WTC11 (cell line): ENCODE results near the gene IFT27. TPM values are rescaled to one million over a fixed set of nuclear protein-coding genes. Genes with fewer than 3 reads are reported as not detected.

ENCODE experiments used
- ATAC-seq: fragments of 200-7000 bp; cut with Tn5 transposase; 2 replicates; pipeline ENCODE4 v1.10.0; 2021; ENCODE audit warnings: mild to moderate bottlenecking, moderate library complexity
- CTCF ChIA-PET: fragments of 300-600 bp; sonication (Branson Sonifier 250); formaldehyde crosslinking; loops from one replicate; lab custom pipeline; 2021; ENCODE audit warnings: antibody characterized with exemption; lab: Charles Lee
- POLR2A ChIA-PET: fragments of 350-600 bp; sonication (Branson Sonifier 250); formaldehyde crosslinking; loops from one replicate; lab custom pipeline; 2021; ENCODE audit warnings: antibody characterized with exemption; lab: Charles Lee
- DNase-seq: peaks from one replicate; pipeline ENCODE4 v3.0.0; 2021; ENCODE audit warnings: low spot score
- H3K27ac Mint-ChIP-seq: 2 replicates; pipeline ENCODE4 v1.8.0; 2021; ENCODE audit warnings: mixed read lengths
- H3K27me3 Mint-ChIP-seq: 2 replicates; pipeline ENCODE4 v1.8.0; 2021; ENCODE audit warnings: low read depth, mild to moderate bottlenecking, moderate library complexity, mixed read lengths
- H3K36me3 Mint-ChIP-seq: 2 replicates; pipeline ENCODE4 v1.8.0; 2021; ENCODE audit warnings: mixed read lengths
- H3K4me1 Mint-ChIP-seq: 2 replicates; pipeline ENCODE4 v1.8.0; 2022; ENCODE audit warnings: mixed read lengths
- H3K4me3 Mint-ChIP-seq: 2 replicates; pipeline ENCODE4 v1.8.0; 2021; ENCODE audit warnings: mild to moderate bottlenecking, moderate library complexity, mixed read lengths
- H3K9me3 Mint-ChIP-seq: 2 replicates; pipeline ENCODE4 v1.8.0; 2021; ENCODE audit warnings: mixed read lengths
- ATF2 ChIP-seq: sonication (generic); formaldehyde crosslinking; IDR thresholded peaks from 2 replicates; pipeline ENCODE4 v1.8.1; 2022; ENCODE audit warnings: low read depth, missing genetic modification reagents, borderline replicate concordance
- ATF6 ChIP-seq: sonication (generic); formaldehyde crosslinking; IDR thresholded peaks from 2 replicates; pipeline ENCODE4 v1.8.1; 2023; ENCODE audit warnings: mild to moderate bottlenecking, missing genetic modification reagents
- E2F4 ChIP-seq: sonication (generic); formaldehyde crosslinking; IDR thresholded peaks from 2 replicates; pipeline ENCODE4 v1.8.1; 2022; ENCODE audit warnings: low read depth, mild to moderate bottlenecking, moderate library complexity, missing genetic modification reagents, borderline replicate concordance
- FOXK1 ChIP-seq: sonication (generic); formaldehyde crosslinking; IDR thresholded peaks from 2 replicates; pipeline ENCODE4 v1.8.0; 2022; ENCODE audit warnings: mild to moderate bottlenecking, moderate library complexity, missing genetic modification reagents
- FOXP1 ChIP-seq: sonication (generic); formaldehyde crosslinking; IDR thresholded peaks from 2 replicates; pipeline ENCODE4 v1.8.0; 2022; ENCODE audit warnings: missing genetic modification reagents, mild to moderate bottlenecking, moderate library complexity, borderline replicate concordance
- GABPB1 ChIP-seq: sonication (generic); formaldehyde crosslinking; IDR thresholded peaks from 2 replicates; pipeline ENCODE4 v1.8.1; 2023; ENCODE audit warnings: mild to moderate bottlenecking, missing genetic modification reagents
- GTF2I ChIP-seq: fragments of 250-450 bp; sonication (Bioruptor Pico); conservative IDR thresholded peaks from 2 replicates; pipeline ENCODE4 v1.4.0; 2021; ENCODE audit warnings: mild to moderate bottlenecking
- JUN ChIP-seq: sonication (generic); formaldehyde crosslinking; IDR thresholded peaks from 2 replicates; pipeline ENCODE4 v1.8.0; 2023; ENCODE audit warnings: mild to moderate bottlenecking, missing genetic modification reagents
- MXD4 ChIP-seq: fragments of 250-450 bp; sonication (Bioruptor Pico); IDR thresholded peaks from 2 replicates; pipeline ENCODE4 v1.8.0; 2021; ENCODE audit warnings: mild to moderate bottlenecking, moderate library complexity, borderline replicate concordance
- NR3C1 ChIP-seq: sonication (generic); formaldehyde crosslinking; conservative IDR thresholded peaks from 2 replicates; pipeline ENCODE4 v1.8.1; 2023; ENCODE audit warnings: low read depth, mild to moderate bottlenecking, missing genetic modification reagents
- PREB ChIP-seq: sonication (generic); formaldehyde crosslinking; IDR thresholded peaks from 2 replicates; pipeline ENCODE4 v1.8.1; 2022; ENCODE audit warnings: mild to moderate bottlenecking, missing genetic modification reagents, moderate library complexity, borderline replicate concordance
- SOX15 ChIP-seq: fragments of 250-450 bp; sonication (Bioruptor Pico); IDR thresholded peaks from 2 replicates; pipeline ENCODE4 v1.9.0; 2021; ENCODE audit warnings: mild to moderate bottlenecking
- ZNF232 ChIP-seq: sonication (generic); formaldehyde crosslinking; IDR thresholded peaks from 2 replicates; pipeline ENCODE4 v1.8.0; 2022; ENCODE audit warnings: mild to moderate bottlenecking, missing genetic modification reagents
- ZNF317 ChIP-seq: sonication (generic); formaldehyde crosslinking; IDR thresholded peaks from 2 replicates; pipeline ENCODE4 v1.8.1; 2023; ENCODE audit warnings: low read depth, mild to moderate bottlenecking, moderate library complexity, missing genetic modification reagents, borderline replicate concordance
- ZNF416 ChIP-seq: fragments of 250-450 bp; sonication (Bioruptor Pico); IDR thresholded peaks from 2 replicates; pipeline ENCODE4 v1.9.0; 2021; ENCODE audit warnings: mild to moderate bottlenecking, inconsistent platforms
- ZNF532 ChIP-seq: fragments of 250-450 bp; sonication (Bioruptor Pico); IDR thresholded peaks from 2 replicates; pipeline ENCODE4 v1.9.0; 2021; ENCODE audit warnings: mild to moderate bottlenecking, borderline replicate concordance
- total RNA-seq: library from RNA; stranded (reverse); gene quantifications from 3 replicates; pipeline ENCODE4 v1.2.3, GENCODE V29; 2021

The IFT27 gene
- total RNA-seq, 1 experiment from 2014 or later = 47.9 TPM

- TF ChIP-seq MXD4 (no peak), ZNF416 (CRISPR knock-in tag) (no peak), GTF2I (CRISPR knock-in tag) (no peak), PREB (CRISPR knock-in tag) (no peak), ZNF532 (CRISPR knock-in tag) (no peak), E2F4 (CRISPR knock-in tag) (no peak), NR3C1 (CRISPR knock-in tag) (no peak)
- TF ChIP-seq, all 79 proteins: peak for 0
Observed at GRCh38 chr22:36769541-36770512, 6.1 kb downstream of the IFT27 start (continued).

GRCh38 chr22:36768616-36769015 lies 7.3 kb downstream of the IFT27 start:
- no peak overlapping the region for H3K27ac Mint-ChIP-seq
- ChIA-PET POLR2A (no interaction called here), CTCF (interaction anchor here (1.3 to 1.5 kb wide), 2 partner anchors 11 to 87 kb away, joined by 3 to 6 read pairs; no protein-coding TSS in a partner anchor)
- H3K4me1 Mint-ChIP-seq = peaks cover 20% of the 10 kb centered on the region
- H3K4me3 Mint-ChIP-seq = no peak overlapping the region
- no peaks in the 10 kb centered on the region for H3K27me3 Mint-ChIP-seq
- no peak for DNase-seq
- peaks cover 15% of the 10 kb centered on the region for H3K36me3 Mint-ChIP-seq
- ATAC-seq = no peak
- no peak for TF ChIP-seq ATF6 (CRISPR knock-in tag)
- no peak for TF ChIP-seq ATF2
- no peak for TF ChIP-seq FOXP1 (CRISPR knock-in tag)
- TF ChIP-seq JUN (CRISPR knock-in tag) = no peak
- TF ChIP-seq FOXK1 (CRISPR knock-in tag) = no peak
- TF ChIP-seq GABPB1 (CRISPR knock-in tag) = no peak
- TF ChIP-seq SOX15 = no peak
- TF ChIP-seq ZNF232 (CRISPR knock-in tag) = no peak
- TF ChIP-seq PREB (CRISPR knock-in tag) = no peak
- no peak for TF ChIP-seq ZNF317
- no peak for TF ChIP-seq GTF2I (CRISPR knock-in tag)
- no peaks in the 10 kb centered on the region for H3K9me3 Mint-ChIP-seq
